Trophoblast cell (in vitro differentiated cells and primary cell): ENCODE results near the gene MAML2.
A peak's percentile ranks its signal among the peaks of the same experiment; 100 is the strongest.

Source experiments
- DNase-seq, 2 donors: peaks; one replicate each; pipeline ENCODE4 v3.0.0-alpha.2; 2016
- H2AFZ ChIP-seq: 2 replicates; pipeline ENCODE4 v1.6.1; 2013; ENCODE audit warnings: low read length, moderate library complexity, mild to moderate bottlenecking; ENCODE audit not compliant: insufficient read depth, poor library complexity
- H2AK5ac ChIP-seq: 2 replicates; pipeline ENCODE4 v1.6.1; 2013; ENCODE audit warnings: mild to moderate bottlenecking, low read length
- H2BK120ac ChIP-seq: 2 replicates; pipeline ENCODE4 v1.6.1; 2013; ENCODE audit warnings: low read length, mild to moderate bottlenecking, moderate library complexity; ENCODE audit not compliant: insufficient read depth, poor library complexity
- H2BK12ac ChIP-seq: 2 replicates; pipeline ENCODE4 v1.6.1; 2013; ENCODE audit warnings: mild to moderate bottlenecking, low read length, moderate library complexity
- H2BK5ac ChIP-seq: 2 replicates; pipeline ENCODE4 v1.6.1; 2013; ENCODE audit warnings: low read length, low read depth, moderate library complexity, mild to moderate bottlenecking; ENCODE audit not compliant: poor library complexity
- H3K14ac ChIP-seq: 2 replicates; pipeline ENCODE4 v1.6.1; 2013; ENCODE audit warnings: mild to moderate bottlenecking, low read length
- H3K18ac ChIP-seq: 2 replicates; pipeline ENCODE4 v1.6.1; 2013; ENCODE audit warnings: mild to moderate bottlenecking, low read length
- H3K23ac ChIP-seq: 2 replicates; pipeline ENCODE4 v1.6.1; 2013; ENCODE audit warnings: low read length
- H3K27ac ChIP-seq: 2 replicates; pipeline ENCODE4 v1.5.1; 2013; ENCODE audit warnings: low read depth, mild to moderate bottlenecking, inconsistent platforms, low read length, moderate library complexity
- H3K27me3 ChIP-seq: 2 replicates; pipeline ENCODE4 v1.6.1; 2013; ENCODE audit warnings: inconsistent platforms, mild to moderate bottlenecking, low read length, moderate library complexity; ENCODE audit not compliant: insufficient read depth
- H3K36me3 ChIP-seq, 2 experiments: 1 replicate in 1 of 2; 2 replicates in 1 of 2; pipeline ENCODE4 v1.6.1; 2013; ENCODE audit warnings: low read length in 2 of 2, mild to moderate bottlenecking in 2 of 2, moderate library complexity in 1 of 2; ENCODE audit not compliant: insufficient read depth in 2 of 2, control insufficient read depth in 1 of 2
- H3K4ac ChIP-seq: 2 replicates; pipeline ENCODE4 v1.6.1; 2013; ENCODE audit warnings: low read depth, mild to moderate bottlenecking, low read length, moderate library complexity
- H3K4me1 ChIP-seq, 2 experiments: 1 replicate in 1 of 2; 2 replicates in 1 of 2; pipeline ENCODE4 v1.6.1; 2013; ENCODE audit warnings: low read length in 2 of 2, mild to moderate bottlenecking in 2 of 2, moderate library complexity in 1 of 2; ENCODE audit not compliant: insufficient read depth in 2 of 2, control insufficient read depth in 1 of 2
- H3K4me2 ChIP-seq: 2 replicates; pipeline ENCODE4 v1.6.1; 2013; ENCODE audit warnings: inconsistent platforms, mild to moderate bottlenecking, low read length, moderate library complexity
- H3K4me3 ChIP-seq: 2 replicates; pipeline ENCODE4 v1.5.1; 2013; ENCODE audit warnings: mild to moderate bottlenecking, low read depth, low read length, inconsistent platforms
- H3K79me1 ChIP-seq: one replicate; pipeline ENCODE4 v1.6.1; 2013; ENCODE audit warnings: low read length
- H3K79me2 ChIP-seq: 2 replicates; pipeline ENCODE4 v1.6.1; 2013; ENCODE audit warnings: low read length, mild to moderate bottlenecking; ENCODE audit not compliant: control insufficient read depth, insufficient read depth, poor library complexity
- H3K9ac ChIP-seq: 2 replicates; pipeline ENCODE4 v1.6.1; 2013; ENCODE audit warnings: mild to moderate bottlenecking, low read length
- H3K9me3 ChIP-seq: 2 replicates; pipeline ENCODE4 v1.6.1; 2013; ENCODE audit warnings: low read depth, mild to moderate bottlenecking, control low read depth, inconsistent platforms, low read length; ENCODE audit not compliant: insufficient read depth
- H4K12ac ChIP-seq: 2 replicates; pipeline ENCODE4 v1.6.1; 2013; ENCODE audit warnings: low read depth, mild to moderate bottlenecking, low read length, moderate library complexity
- H4K8ac ChIP-seq: 2 replicates; pipeline ENCODE4 v1.6.1; 2013; ENCODE audit warnings: low read depth, mild to moderate bottlenecking, low read length, moderate library complexity
- H4K91ac ChIP-seq: one replicate; pipeline ENCODE4 v1.6.1; 2013; ENCODE audit warnings: low read depth, mild to moderate bottlenecking, low read length, moderate library complexity
- WGBS: extraction: QIAGEN DNeasy Blood & Tissue Kit; methylation state at CpG from one replicate; pipeline ENCODE4 v1.1.7; 2013; ENCODE audit warnings: missing lambda C conversion rate; ENCODE audit not compliant: insufficient read length, insufficient coverage; ENCODE audit errors: extremely low coverage; 5-methylcytosine and 5-hydroxymethylcytosine counted together

MAML2 gene

GRCh38 chr11:96173906-96174305 is 169.1 kb downstream of the MAML2 start:
- H3K4me3 ChIP-seq: no peak overlapping the region
- no peak overlapping the region for H3K27ac ChIP-seq
- H2AFZ ChIP-seq: no peak overlapping the region
- no peak overlapping the region for H4K12ac ChIP-seq
- H2BK5ac ChIP-seq: no peak overlapping the region
- DNase-seq: no peak
- no peak overlapping the region for H4K8ac ChIP-seq
- H3K27me3 ChIP-seq: no peaks in the 10 kb centered on the region
- no peak overlapping the region for H2BK120ac ChIP-seq
- H3K4me2 ChIP-seq: no peak overlapping the region
- H3K79me2 ChIP-seq: peaks cover 1% of the 10 kb centered on the region
- H3K4ac ChIP-seq: no peak overlapping the region
- no peak overlapping the region for H2BK12ac ChIP-seq
- no peak overlapping the region for H2AK5ac ChIP-seq
- no peak overlapping the region for H3K9ac ChIP-seq
- no peaks in the 10 kb centered on the region for H3K79me1 ChIP-seq
- no peak overlapping the region for H3K23ac ChIP-seq
- WGBS: no CpG with 5 or more reads among the region's 5 CpGs
- H3K4me1 ChIP-seq: peaks cover 7 to 8% of the 10 kb centered on the region in 2 experiments
- H3K14ac ChIP-seq: no peak overlapping the region
- peaks cover 2 to 8% of the 10 kb centered on the region in 2 experiments for H3K36me3 ChIP-seq
- H3K9me3 ChIP-seq: no peaks in the 10 kb centered on the region
- no peak overlapping the region for H3K18ac ChIP-seq
- no peak overlapping the region for H4K91ac ChIP-seq

DNA sequence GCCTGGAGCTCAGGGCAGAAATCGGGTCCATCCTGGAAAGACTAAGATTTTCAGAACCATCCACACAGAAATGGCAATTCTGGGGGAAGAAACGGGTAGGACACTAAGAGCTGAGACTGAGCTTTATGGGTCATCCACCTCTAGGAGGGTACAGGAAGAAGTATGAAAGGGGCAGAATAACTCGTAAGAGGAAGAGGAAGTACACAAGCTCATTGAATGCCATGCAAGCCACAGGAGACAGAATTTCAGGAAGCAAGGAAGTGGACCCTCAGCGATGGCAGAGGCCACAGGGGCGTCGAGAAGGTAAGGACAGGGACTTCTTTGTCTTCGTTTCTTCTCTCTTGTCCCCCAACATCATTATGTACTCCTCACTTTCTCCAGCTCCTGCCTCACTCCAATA is 169.6 kb downstream of the MAML2 start:
- H3K36me3 ChIP-seq: peaks cover 2 to 6% of the 10 kb centered on the region in 2 experiments
- peak overlapping the region; percentile 22 for H3K18ac ChIP-seq
- no peak overlapping the region for H3K9ac ChIP-seq
- no peak overlapping the region for H3K4me3 ChIP-seq
- no peak for DNase-seq
- WGBS: no CpG with 5 or more reads among the region's 7 CpGs
- H3K4me2 ChIP-seq: no peak overlapping the region
- H3K79me1 ChIP-seq: peaks cover 2% of the 10 kb centered on the region
- no peaks in the 10 kb centered on the region for H3K9me3 ChIP-seq
- no peak overlapping the region for H3K14ac ChIP-seq
- H4K91ac ChIP-seq: no peak overlapping the region
- H2AFZ ChIP-seq: no peak overlapping the region
- peaks cover 3% of the 10 kb centered on the region for H3K79me2 ChIP-seq
- H3K27me3 ChIP-seq: no peaks in the 10 kb centered on the region
- H2BK5ac ChIP-seq: no peak overlapping the region
- no peak overlapping the region for H4K12ac ChIP-seq
- H2BK120ac ChIP-seq: no peak overlapping the region
- H3K27ac ChIP-seq: no peak overlapping the region
- H3K4me1 ChIP-seq: peaks cover 8 to 10% of the 10 kb centered on the region in 2 experiments
- H3K23ac ChIP-seq: no peak overlapping the region
- no peak overlapping the region for H2AK5ac ChIP-seq
- H4K8ac ChIP-seq: no peak overlapping the region
- peak overlapping the region; percentile 16 for H2BK12ac ChIP-seq
- no peak overlapping the region for H3K4ac ChIP-seq

DNA sequence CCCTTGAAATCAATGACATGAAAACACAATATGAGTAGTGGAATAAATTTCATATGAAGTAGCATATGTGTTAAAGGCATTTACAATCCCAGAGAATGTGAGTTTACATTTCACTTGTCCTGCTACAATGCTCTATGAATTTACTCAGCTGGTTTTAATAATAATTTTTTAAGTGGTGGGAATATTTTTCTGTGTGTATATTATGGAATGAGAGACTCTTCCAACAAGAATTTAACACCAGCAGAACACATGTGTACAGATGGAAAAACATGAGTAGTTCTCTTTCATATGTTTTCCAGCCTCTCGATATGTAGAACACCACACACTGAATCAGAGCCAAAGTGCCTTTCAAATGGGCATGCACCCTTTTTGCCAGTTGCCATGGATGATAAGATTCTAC is 170.4 kb downstream of the MAML2 start:
- Histone ChIP-seq H2BK5ac (no peak overlapping the region), H4K12ac (no peak overlapping the region), H3K9ac (no peak overlapping the region), H3K27ac (no peak overlapping the region), H3K4ac (no peak overlapping the region), H3K14ac (no peak overlapping the region), H3K23ac (no peak overlapping the region), H3K4me2 (no peak overlapping the region), H3K4me3 (no peak overlapping the region), H4K91ac (no peak overlapping the region), H2BK12ac (no peak overlapping the region), H3K79me1 (peaks cover 2% of the 10 kb centered on the region), H4K8ac (no peak overlapping the region), H3K4me1 (peaks cover 10% of the 10 kb centered on the region in 2 experiments), H3K36me3 (peaks cover 0 to 6% of the 10 kb centered on the region in 2 experiments), H3K79me2 (peaks cover 2% of the 10 kb centered on the region), H2AK5ac (no peak overlapping the region), H3K9me3 (no peaks in the 10 kb centered on the region), H2AFZ (no peak overlapping the region), H2BK120ac (no peak overlapping the region), H3K18ac (no peak overlapping the region), H3K27me3 (no peaks in the 10 kb centered on the region)
- no peak for DNase-seq
- no CpG with 5 or more reads among the region's 1 CpG for WGBS

DNA sequence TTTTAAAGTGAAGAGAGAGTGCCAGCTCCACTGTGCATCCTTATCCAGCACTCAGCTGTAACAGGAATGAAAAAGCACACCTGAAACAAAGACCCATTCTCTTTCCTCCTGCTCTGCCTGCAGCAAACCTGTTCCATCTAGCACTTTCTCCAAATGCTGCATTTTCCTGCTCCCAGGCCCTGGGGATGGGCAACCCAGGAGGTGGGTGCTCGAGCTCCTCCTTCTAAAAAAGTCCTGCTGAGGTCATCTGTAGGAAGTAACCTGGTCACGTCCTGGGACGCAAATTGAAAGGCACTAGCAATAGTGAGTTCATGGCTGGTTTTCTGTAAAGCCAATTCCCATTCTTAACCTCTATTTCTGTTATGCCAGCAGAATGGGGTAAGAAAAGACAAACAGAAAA is 173.7 kb downstream of the MAML2 start:
- H3K23ac ChIP-seq: no peak overlapping the region
- no peak overlapping the region for H4K12ac ChIP-seq
- H3K79me1 ChIP-seq: peaks cover 6% of the 10 kb centered on the region
- no peak overlapping the region for H3K14ac ChIP-seq
- no peaks in the 10 kb centered on the region for H3K9me3 ChIP-seq
- H3K27me3 ChIP-seq: no peaks in the 10 kb centered on the region
- H4K8ac ChIP-seq: no peak overlapping the region
- H2BK12ac ChIP-seq: no peak overlapping the region
- no peak overlapping the region for H2BK120ac ChIP-seq
- no peak overlapping the region for H3K9ac ChIP-seq
- no CpG with 5 or more reads among the region's 3 CpGs for WGBS
- no peak overlapping the region for H2AFZ ChIP-seq
- peaks cover 0 to 2% of the 10 kb centered on the region in 2 experiments for H3K36me3 ChIP-seq
- peak in 1 of 2 donors; percentile 29 for DNase-seq
- no peak overlapping the region for H3K4me3 ChIP-seq
- H2BK5ac ChIP-seq: no peak overlapping the region
- H3K79me2 ChIP-seq: peaks cover 2% of the 10 kb centered on the region
- peak overlapping the region; percentile 5 for H3K18ac ChIP-seq
- no peak overlapping the region for H3K4ac ChIP-seq
- H3K4me2 ChIP-seq: no peak overlapping the region
- H2AK5ac ChIP-seq: no peak overlapping the region
- H3K27ac ChIP-seq: no peak overlapping the region
- peaks cover 17 to 22% of the 10 kb centered on the region in 2 experiments for H3K4me1 ChIP-seq
- no peak overlapping the region for H4K91ac ChIP-seq
